Measurements from ENCODE around the gene CAMSAP1.

CAMSAP1 gene

DNA sequence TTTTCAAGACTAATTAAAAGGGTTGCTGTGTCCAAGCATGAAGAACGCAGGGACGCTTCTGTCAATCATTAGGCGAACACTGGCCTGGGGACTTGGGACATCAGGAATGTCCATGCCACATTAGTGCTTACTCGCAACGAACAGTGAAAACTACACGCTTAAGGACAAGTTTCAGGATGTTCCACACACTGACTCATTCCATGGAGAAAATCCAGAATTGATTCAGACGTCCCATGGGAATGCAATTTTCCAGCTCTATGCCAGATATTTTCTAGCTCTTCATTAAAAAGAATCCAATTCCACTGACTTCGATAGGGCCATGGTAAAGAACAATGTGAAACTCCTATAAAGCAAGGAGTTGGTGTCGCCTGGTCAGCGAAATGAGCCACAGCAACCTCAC lies 98.2 kb downstream of the CAMSAP1 start:
- no peak for DNase-seq

DNA sequence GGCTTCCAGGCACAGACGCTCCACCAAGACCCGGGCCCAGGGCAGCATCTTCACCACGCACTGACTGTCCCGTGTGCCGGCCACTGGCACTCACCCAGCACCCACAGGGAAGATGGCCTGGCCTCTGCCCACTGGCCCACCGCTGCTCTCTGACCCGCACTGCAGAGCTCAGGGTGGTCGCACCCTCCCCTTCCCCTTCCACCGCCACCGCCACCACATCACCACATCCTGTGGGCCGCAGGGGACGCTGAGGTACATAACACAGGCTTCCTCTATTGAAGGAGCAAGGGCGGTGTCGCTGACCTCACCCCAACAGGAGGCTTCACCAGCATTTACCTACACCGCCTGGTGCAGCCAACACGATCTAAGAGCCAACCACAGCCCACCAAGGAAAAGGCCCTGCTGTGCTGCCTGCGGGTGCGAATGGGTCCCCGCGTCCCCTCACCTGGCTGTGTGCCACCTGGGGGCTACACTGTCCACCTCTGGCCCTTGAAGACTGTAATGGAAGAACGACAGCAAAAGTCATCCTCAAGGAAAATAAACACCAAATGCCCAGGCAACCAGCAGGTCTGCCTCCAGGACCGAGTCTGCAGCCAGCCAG lies 101.8 kb downstream of the CAMSAP1 start:
- peak; percentile 6 for DNase-seq

DNA sequence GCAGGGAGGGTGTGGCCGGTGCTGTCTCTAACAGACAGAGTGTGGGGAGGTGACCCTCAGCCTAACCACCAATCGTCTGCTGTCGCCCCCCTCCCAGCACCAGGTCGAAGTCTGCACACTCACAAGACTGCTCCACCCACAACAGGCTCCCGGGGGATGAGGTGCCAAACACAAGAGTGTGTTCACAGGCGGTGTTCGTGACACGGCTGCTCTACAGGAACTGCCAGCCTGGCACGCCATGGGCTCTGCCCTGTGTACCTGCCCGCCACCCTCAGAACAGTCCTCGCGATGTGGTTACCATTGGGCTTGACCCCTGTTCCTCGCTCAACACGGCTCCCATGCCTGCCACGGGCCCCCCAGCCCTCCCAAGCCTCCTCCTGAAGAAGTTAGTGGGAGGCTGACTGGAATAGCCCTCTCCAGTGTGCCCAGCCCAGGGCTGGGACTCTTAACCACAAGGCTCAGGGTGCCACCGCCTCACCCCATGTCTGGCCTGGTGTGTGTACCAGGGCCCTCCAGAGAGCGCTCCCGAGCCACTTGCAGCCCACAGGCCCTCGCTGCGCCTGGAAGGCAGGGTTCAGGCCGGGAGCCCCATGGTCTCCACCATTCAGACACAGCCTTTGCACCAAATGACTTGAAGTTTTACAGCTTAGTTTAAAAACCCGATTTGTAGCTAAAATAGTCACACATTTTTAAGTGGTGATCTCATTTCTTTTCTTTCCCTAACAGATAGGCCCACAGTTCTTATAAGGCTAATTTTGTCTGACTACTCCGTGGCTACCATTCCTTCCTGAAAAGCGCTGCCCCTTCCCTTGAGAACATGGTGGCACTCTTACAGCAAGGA lies 102.5 kb downstream of the CAMSAP1 start:
- no peak for DNase-seq

DNA sequence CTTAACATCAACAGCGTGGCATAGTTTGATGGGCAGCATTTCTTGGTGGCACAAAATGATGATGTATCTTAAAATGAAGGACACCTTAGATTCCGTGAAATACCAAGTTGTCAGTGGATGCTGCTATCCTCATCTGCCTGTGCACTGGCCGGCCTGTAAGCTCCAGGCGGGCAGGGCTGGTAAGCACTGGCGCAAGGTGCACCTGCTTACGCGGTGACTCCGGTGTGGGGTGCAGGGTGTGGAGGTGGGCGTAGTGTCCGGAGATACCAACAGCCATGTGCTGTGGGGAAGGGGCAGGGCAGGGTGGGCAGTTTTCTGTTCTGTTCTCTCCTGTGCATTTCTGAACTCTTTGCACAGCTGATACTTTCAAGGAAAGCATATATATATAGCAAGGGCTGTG lies 103.9 kb downstream of the CAMSAP1 start:
- DNase-seq: no peak

DNA sequence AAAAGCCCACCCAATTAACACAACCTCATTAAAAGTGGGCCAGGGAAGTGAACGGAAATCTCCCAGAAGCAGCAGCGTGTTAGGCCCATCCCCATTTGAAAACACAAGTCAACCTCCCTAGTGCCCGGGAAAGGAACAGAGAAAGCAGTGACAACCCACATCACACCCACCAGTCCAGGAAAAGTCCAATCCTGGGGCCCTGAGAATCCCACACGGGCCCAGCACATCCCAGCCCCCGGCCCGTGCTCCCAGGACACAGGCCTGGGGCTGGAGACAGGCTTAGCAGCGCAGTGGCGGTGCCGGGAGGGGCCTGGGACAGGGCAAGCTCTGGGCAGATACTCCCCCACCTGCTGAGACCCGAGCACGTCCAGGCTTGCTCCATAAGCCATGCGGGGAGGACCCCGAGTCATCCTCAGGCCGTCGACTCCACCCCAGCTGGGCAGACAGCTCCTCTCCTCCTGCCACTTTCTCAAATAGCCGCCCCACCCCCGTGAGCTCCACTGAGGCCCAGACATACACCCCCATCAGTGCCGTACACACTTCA lies 104.4 kb downstream of the CAMSAP1 start:
- DNase-seq: no peak

DNA sequence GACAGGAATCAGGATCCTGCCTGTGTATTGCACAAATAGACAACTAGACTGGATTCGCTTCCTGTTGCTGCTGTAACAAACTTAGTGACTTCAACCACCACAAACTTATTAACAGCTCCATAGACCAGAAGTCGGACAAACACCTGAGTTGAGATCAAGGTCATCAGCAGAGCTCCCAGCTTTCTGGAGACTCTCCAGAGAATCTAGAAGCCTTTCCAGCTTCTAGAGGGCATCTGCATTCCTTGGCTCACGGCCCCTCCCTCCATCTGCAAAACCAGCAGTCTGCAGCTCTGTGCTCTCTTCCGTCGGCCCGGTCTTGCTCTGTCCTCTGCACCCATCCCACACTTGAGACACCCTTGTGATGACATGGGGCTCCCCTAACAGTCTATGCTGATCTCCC lies 106.3 kb downstream of the CAMSAP1 start:
- peak; percentile 85 for DNase-seq

DNA sequence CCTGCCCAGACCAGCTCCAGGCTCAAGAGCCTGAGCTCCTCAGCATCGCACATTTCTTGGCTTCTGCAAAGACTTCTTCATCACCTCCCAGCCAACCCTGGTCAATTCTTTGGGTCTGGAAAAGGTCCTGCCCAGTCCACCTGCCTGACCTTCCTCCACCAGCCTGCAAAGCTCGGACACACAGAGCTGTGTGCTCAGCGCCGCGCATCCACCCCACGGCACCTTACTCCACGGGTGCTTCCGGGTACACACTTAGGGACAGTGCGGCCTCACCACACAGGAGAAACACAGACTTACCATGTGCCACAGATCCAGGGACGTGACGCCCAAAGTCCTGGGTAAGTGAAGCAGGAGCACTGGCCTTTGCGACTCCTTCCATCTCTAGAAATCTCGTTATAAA lies 108.1 kb downstream of the CAMSAP1 start:
- DNase-seq: no peak

DNA sequence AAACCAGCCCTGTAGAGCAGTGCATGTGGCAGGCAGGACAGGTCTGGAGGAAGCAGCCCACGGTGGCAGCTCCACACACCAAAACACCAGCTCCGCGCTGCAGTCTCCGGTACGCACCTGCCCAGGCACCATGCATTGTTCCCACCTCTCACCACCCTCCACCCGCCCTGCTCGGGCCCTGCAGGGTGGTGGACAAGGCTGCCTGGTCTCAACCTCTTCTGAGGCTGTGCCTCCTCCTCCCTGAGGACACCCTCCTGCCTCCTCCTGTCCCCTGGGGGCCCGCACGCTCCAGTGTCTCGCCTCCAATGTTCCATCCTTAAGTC lies 109.1 kb downstream of the CAMSAP1 start:
- no peak for DNase-seq

DNA sequence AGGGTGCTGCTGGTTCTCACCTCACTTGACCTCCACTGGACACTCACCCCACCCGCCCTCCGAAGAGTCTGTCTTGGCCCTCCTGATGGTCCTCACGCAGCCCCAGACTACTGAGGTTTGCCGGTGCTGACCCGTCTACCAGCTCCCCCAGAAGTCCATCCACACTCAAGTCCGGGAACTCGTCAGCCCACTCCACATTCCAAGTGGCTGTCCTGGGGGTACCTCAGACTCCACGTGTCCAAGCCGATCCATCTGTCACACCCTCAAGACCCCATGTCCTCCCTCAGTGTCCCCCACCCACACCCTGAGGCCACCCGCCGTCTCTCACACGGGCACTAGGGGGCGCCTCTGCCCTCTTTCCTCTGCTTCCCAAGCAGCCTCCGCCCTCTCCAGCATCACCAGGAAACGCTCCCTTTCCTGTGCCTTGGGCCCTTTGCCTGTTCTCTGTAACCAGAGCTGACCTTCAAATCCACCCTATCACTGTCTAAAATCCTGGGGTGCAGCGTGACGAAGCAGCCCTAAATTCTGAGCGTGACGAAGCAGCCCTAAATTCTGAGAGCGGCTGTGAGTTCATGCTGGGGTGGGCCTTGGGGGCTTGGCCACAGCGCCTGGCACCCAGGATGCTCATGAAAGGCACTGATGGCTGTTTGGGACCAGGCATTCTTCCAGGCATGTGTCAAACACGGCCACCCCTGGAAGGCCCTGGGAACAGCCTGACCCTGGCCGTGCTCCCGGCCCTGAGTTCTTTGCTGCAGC lies 109.7 kb downstream of the CAMSAP1 start:
- DNase-seq: no peak

DNA sequence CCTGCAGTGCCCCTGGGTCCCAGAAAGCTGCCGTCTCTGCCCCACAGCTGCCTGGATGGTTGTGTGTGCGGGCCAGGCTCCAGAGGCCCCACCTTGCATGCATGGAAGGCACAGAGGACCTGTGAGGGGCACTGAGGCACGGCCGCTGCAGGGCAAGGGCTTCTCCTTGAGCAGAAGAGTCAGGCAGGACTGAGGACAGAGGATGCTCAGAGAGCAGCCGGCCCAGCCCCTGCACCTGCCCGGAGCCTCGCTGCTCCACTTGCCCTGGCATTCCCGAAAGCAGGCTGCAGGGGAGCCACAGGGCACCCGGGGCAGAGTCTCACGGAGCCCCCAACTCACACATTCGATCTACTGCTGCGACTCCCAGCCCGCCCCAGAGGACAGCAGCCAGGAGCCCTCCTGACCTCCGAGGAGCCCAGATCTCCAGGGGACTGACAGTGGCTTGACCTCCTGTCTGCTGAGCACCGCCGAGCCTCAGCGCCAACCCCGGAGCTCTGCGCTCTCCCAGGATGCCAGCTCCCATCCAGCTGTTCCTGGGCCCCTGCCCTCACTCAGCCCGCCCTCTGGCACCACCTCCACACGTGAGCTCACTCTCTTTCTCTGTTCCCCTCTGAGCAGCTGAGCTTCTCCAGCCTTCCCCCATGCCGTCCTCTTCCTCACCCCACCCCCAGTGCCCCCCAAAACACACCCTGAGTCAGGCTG lies 110.4 kb downstream of the CAMSAP1 start:
- DNase-seq: no peak

DNA sequence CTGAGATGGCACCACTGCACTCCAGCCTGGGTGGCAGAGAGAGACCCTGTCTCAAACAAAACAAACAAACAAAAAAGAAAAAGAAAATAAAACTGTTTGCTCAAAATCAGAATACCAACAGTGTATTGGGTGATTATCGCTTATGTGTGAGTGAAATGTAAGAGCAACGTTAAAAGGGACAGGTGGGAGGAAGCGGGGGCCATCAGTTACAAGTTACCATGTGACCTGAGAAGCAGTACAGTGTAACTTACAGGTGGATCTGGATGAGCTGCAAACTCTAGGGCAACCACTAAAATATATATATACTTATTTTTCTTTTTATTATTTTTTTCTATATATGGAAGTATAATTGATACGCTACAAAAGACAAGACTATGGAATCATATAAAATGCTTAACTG lies 112.0 kb downstream of the CAMSAP1 start:
- DNase-seq: no peak

DNA sequence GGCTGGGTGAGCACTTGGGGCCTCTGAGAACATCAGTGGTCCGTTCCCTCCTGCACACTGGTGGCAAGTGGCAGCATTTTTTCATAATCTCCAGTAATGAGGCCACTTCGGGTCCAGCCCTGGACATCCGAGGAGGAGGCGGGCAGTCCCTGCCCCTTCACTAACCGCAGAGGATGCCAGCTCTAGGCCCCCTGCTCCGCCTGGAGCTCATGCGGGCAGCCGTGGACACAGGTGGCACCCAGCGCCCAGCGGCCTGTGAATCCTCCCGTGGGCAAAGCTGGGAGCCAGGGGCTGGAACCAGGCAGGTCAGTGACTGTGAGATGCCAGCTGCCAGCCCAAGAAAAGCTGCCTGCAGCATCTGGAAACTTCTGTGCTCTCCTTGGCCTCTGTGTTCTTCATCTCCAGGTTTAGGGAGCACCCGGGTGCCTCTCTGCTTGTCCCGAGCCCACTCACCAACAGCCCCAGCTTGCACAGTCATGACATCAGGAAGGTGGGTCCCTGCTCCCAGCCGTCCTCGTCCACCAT lies 112.9 kb downstream of the CAMSAP1 start:
- DNase-seq: no peak

DNA sequence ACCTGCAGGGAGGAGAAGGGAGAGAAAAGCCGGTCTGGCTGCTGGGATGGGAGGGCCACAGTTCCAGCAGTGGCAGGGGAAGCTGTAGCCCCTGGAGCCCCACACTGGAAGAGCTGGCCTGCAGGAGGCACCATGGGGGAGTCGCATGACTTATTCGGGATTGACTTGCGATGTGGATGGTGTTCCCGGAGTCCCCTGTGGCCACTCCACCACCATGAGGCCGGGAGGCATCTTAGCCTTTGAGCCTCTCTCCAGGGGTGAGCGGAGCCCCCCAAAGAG lies 113.3 kb downstream of the CAMSAP1 start:
- no peak for DNase-seq

DNA sequence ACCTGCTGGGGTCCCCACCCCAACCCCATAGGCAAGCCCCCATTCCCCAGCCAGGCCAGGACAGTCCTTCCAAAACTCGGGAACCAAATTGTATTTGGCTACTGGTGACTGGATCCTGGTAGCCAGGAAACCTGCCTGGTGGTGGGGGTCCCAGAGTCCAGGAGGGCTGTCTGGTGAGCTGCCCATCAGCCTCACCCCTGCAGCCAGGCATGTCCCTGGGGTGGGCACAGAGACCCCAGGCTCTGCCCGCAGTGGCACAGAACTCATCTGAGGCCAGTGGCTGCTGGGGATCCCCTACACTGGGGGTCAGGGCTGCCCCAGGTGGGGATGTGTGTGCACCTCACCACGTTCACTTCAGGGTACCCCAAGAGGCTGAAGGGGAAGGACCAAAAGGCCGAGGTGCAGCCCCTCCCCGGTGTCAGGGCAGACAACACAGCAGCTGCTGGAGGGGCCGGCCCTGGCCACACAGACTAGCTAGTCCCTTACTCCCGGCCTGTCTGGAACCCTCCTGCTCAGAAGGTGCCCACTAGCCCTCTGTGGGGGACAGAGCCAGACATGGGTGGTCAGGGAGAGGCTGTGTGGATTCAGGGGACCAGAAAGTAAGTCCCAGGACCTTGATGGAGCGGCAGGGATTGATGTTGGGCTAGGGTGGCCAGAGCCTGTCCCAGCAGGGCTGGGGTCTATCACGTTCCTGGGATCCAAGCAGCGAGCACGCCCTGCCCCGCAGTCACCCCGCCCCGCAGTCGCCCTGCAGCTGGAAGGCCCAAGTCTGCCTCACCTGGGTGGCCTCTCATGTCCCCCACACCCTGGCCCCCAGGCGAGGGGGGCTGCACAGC lies 113.9 kb downstream of the CAMSAP1 start:
- no peak for DNase-seq

DNA sequence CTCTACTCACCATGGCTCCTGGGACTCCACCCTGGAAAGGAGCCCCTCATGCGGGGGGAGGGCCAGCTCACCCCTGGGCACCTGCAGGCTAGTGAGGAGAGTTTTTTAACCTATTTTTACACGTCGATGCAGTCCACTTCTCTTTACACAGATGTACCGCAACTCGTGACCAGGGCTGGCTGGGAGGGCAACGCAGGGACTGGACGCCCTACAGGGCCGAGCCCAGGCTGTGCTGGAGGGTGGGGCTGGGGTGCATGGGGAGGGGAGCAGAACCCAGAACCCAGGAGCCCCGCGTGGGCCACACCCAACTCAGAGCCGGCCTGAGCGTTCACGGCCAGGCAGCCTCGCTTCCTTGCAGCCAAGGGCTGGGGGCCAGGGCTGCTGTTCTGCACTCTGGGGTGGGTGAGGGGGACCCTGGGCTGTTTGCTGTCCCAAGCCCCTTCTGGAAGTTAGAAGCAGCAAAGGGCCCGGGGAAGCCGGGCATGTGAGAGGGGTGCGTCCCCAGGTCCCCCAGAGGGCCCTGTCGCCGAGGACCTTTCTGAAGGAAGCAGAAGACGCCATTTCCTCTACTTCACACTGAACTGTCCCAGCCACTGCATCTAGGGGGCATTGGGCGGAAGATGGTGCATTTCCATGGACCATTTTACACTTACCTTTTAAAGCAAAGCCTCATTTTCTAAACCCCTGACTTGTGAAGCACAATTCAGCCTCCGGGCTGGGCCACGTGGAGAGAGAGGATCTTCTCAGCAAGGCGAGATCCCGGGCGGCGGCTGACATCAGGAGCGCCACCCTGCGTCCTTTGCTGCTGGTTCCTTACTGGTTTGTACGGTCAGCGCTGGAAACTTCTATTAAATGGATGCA lies 114.8 kb downstream of the CAMSAP1 start:
- DNase-seq: no peak

DNA sequence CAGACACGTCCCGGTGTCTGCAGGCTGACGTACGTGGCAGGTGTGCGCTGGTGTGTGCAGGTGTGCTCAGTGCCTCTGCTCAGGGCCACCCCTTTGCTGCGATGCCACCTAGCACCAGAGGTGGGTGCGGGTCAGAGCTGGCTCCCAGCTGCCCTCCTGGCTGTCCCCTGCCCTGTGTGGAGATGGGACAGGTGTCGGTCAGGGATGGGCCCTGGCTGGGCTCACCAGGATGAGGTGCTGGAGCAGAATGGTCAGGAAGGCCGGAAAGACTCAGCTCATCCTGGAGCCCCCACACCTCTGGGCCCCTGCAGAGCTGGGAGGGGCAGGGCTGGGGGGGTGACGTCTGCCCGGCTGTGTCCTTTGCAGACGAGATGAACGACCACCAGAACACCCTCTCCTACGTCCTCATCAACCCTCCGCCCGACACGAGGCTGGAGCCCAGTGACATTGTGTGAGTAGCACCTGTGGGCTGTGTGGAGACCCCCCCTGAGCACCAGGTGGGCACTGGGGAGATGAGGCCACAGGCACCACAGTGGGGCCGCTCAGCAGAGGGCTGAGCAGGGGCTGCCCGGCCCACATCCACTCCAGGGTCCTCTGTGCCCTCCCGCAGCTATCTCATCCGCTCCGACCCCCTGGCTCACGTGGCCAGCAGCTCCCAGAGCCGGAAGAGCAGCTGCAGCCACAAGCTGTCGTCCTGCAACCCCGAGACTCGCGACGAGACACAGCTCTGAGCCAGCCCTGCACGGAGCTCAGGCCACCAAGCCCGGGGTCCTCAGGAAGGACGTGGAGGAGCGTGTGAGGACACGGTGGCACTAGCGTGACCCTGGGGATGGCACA lies 115.7 kb downstream of the CAMSAP1 start:
- DNase-seq: no peak

DNA sequence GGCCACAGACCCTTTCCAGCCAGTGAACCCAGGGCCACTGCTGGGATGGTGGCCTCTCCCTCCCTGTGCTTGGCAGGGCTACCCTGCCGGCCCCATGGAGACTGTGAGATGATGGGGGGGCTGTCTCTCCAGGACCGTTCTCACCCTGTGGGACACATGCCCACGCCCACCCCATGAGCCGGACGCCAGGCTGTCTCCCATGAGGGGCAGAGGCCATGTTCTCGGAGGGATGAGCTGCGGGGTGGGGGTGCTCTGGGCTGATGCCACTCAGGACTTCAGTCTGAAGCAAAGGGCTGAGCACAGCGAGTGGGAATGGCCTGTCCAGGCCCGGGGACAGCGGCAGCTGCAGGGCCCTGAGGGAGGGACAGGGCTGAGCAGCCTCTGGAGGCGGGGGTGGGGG lies 116.5 kb downstream of the CAMSAP1 start:
- DNase-seq: no peak

DNA sequence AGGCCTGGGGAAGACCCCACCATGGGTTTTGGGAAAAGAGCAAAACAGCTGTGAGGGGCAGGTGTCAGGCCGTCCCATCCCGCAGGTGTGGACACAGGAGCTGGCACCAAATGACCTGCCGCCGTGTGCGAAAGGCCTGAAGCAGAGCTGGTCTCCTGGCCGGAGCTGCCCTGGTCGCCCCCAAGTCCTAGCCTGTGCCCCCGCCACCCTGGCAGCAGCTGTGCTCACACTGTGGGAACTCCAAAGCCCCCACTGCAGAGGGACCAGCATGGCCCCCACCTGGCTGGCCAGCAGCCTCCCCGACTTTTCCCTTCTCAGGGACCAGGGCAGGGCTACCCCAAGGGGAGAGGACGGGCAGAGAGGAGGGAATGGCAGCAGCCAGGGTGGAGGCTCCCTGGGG lies 117.0 kb downstream of the CAMSAP1 start:
- no peak for DNase-seq

DNA sequence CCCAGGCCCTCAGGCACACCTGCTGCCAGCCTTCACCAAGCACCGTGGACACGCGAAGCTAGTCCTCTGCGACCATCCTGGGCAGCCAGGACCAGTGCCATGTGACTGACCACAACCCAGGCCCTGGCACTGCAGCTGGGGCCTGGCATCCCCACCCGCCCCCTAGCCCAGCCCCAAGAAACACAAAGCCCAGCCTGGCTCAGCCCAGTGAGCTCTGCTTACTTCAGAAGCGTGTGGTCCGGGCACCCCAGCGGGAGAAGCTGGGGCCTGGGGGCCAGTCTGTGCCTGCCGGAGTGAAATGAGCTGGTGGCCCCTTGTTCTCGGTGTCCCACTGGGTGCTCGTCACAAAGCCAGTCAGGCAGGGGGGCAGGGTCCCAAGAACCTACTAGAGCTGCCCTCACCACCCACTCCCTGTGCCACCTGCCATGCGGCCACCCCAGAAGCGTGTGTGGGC lies 117.5 kb downstream of the CAMSAP1 start:
- DNase-seq: no peak

Data from MV-4-11 (cell line).